Measurements from ENCODE around the gene TMEM91.

The TMEM91 gene

GRCh38 chr19:41402010-41402409 lies 25.7 kb downstream of the TMEM91 start:
- Histone ChIP-seq H2AFZ (ENCODE audit: low read depth, low read length, severe bottlenecking) (no peak overlapping the region), H3K36me3 (ENCODE audit: low read length) (no peaks in the 10 kb centered on the region), H3K4me2 (ENCODE audit: low read depth, low read length, poor library complexity, severe bottlenecking) (no peak overlapping the region), H3K27ac (ENCODE audit: low read depth, low read length) (no peak overlapping the region), H4K20me1 (ENCODE audit: low read depth, low read length) (no peaks in the 10 kb centered on the region), H3K9me3 (ENCODE audit: insufficient read depth, low read length) (no peaks in the 10 kb centered on the region), H3K4me3 (ENCODE audit: insufficient read depth, low read length, poor library complexity, severe bottlenecking) (no peak overlapping the region), H3K27me3 (ENCODE audit: low read length) (no peaks in the 10 kb centered on the region), H3K79me2 (ENCODE audit: insufficient read depth, low read length) (peaks cover 13% of the 10 kb centered on the region; the same call in 1 of the 2 replicates), H3F3A (ENCODE audit: insufficient read depth) (no peaks in the 10 kb centered on the region), H3K9ac (ENCODE audit: low read length) (no peak overlapping the region), H3K9me2 (replicated peaks; ENCODE audit: insufficient read depth, low read length) (no peaks in the 10 kb centered on the region)
- no peak for TF ChIP-seq EZH2phosphoT487 (conservative IDR thresholded peaks at IDR 0.05; ENCODE audit: low read length)
- TF ChIP-seq CTCF (IDR thresholded peaks at IDR 0.05; ENCODE audit: insufficient read depth, low read length, poor library complexity, severe bottlenecking): no peak

DNA sequence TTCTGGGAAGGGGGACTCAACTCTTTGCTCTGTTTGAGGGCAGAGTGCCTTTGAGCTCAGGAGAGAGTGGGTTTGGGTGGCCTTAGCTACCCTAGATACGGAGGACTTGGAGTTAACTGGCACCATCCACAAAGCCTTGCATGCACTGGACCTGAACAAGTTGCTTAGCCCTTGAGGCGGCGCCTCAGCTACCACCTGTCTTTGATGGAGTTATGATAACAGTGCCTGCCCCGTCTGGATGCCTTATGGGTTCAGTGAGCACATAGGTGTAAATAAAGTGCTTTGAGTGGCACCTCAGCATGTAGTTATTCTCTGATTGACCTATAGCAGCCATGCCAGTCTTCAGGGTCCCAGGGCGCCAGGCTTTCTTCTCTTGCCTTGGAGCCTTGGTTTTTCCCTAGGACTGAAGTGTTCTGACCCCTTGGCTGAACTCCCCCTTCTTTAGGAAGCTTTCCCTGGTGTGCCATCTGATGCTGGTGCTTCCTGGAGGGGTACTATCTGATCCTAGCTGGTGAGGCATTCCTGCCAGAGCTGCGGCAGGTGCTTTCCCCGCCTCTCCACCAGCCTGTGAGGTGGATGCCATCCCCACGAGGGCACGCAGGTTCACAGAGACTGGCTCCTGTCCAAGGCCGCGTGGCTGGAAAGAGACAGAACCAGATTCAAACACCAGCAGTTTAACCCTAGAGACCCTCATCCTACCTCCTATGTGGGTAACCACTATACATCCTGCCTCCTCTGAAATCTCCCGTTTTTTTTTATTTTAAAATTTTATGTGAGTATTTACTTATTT lies 27.0 kb downstream of the TMEM91 start:
- Histone ChIP-seq H3K9me3 (ENCODE audit: insufficient read depth, low read length) (no peaks in the 10 kb centered on the region), H3K9ac (ENCODE audit: low read length) (no peak overlapping the region), H2AFZ (ENCODE audit: low read depth, low read length, severe bottlenecking) (no peak overlapping the region), H3K36me3 (ENCODE audit: low read length) (no peaks in the 10 kb centered on the region), H3K9me2 (replicated peaks; ENCODE audit: insufficient read depth, low read length) (no peaks in the 10 kb centered on the region), H4K20me1 (ENCODE audit: low read depth, low read length) (no peaks in the 10 kb centered on the region), H3K4me3 (ENCODE audit: insufficient read depth, low read length, poor library complexity, severe bottlenecking) (no peak overlapping the region), H3K27ac (ENCODE audit: low read depth, low read length) (no peak overlapping the region), H3F3A (ENCODE audit: insufficient read depth) (no peaks in the 10 kb centered on the region), H3K4me2 (ENCODE audit: low read depth, low read length, poor library complexity, severe bottlenecking) (no peak overlapping the region), H3K79me2 (ENCODE audit: insufficient read depth, low read length) (peaks cover 7% of the 10 kb centered on the region; the same call in 1 of the 2 replicates), H3K27me3 (ENCODE audit: low read length) (no peaks in the 10 kb centered on the region)
- TF ChIP-seq EZH2phosphoT487 (conservative IDR thresholded peaks at IDR 0.05; ENCODE audit: low read length): no peak
- TF ChIP-seq CTCF (IDR thresholded peaks at IDR 0.05; ENCODE audit: insufficient read depth, low read length, poor library complexity, severe bottlenecking): no peak

- Histone ChIP-seq H3F3A (ENCODE audit: insufficient read depth) (no peaks in the 10 kb centered on the region), H3K4me3 (ENCODE audit: insufficient read depth, low read length, poor library complexity, severe bottlenecking) (no peak overlapping the region), H3K9ac (ENCODE audit: low read length) (no peak overlapping the region), H3K27ac (ENCODE audit: low read depth, low read length) (no peak overlapping the region), H3K9me2 (replicated peaks; ENCODE audit: insufficient read depth, low read length) (no peaks in the 10 kb centered on the region), H4K20me1 (ENCODE audit: low read depth, low read length) (no peaks in the 10 kb centered on the region), H3K36me3 (ENCODE audit: low read length) (no peaks in the 10 kb centered on the region), H2AFZ (ENCODE audit: low read depth, low read length, severe bottlenecking) (no peak overlapping the region), H3K79me2 (ENCODE audit: insufficient read depth, low read length) (no peaks in the 10 kb centered on the region), H3K9me3 (ENCODE audit: insufficient read depth, low read length) (no peaks in the 10 kb centered on the region), H3K4me2 (ENCODE audit: low read depth, low read length, poor library complexity, severe bottlenecking) (no peak overlapping the region), H3K27me3 (ENCODE audit: low read length) (no peaks in the 10 kb centered on the region)
- no peak for TF ChIP-seq EZH2phosphoT487 (conservative IDR thresholded peaks at IDR 0.05; ENCODE audit: low read length)
Measured at GRCh38 chr19:41405776-41406175, 29.4 kb downstream of the TMEM91 start.

GRCh38 chr19:41407271-41407670 lies 30.9 kb downstream of the TMEM91 start:
- Histone ChIP-seq H3K36me3 (ENCODE audit: low read length) (no peaks in the 10 kb centered on the region), H3K9me2 (replicated peaks; ENCODE audit: insufficient read depth, low read length) (no peaks in the 10 kb centered on the region), H3K79me2 (ENCODE audit: insufficient read depth, low read length) (no peaks in the 10 kb centered on the region), H2AFZ (ENCODE audit: low read depth, low read length, severe bottlenecking) (no peak overlapping the region), H3K4me3 (ENCODE audit: insufficient read depth, low read length, poor library complexity, severe bottlenecking) (no peak overlapping the region), H3K27me3 (ENCODE audit: low read length) (no peaks in the 10 kb centered on the region), H3F3A (ENCODE audit: insufficient read depth) (no peaks in the 10 kb centered on the region), H3K4me2 (ENCODE audit: low read depth, low read length, poor library complexity, severe bottlenecking) (no peak overlapping the region), H4K20me1 (ENCODE audit: low read depth, low read length) (no peaks in the 10 kb centered on the region), H3K9ac (ENCODE audit: low read length) (no peak overlapping the region), H3K27ac (ENCODE audit: low read depth, low read length) (no peak overlapping the region), H3K9me3 (ENCODE audit: insufficient read depth, low read length) (no peaks in the 10 kb centered on the region)
- TF ChIP-seq CTCF (IDR thresholded peaks at IDR 0.05; ENCODE audit: insufficient read depth, low read length, poor library complexity, severe bottlenecking): no peak
- no peak for TF ChIP-seq EZH2phosphoT487 (conservative IDR thresholded peaks at IDR 0.05; ENCODE audit: low read length)

Data from SU-DHL-6 (cell line).